GM08714 (cell line): ENCODE data around the gene ADAMTS3.

Experiments used
- H3K4me3 ChIP-seq: fragments of 200-500 bp; sonication (Bioruptor generic); 2 replicates; pipeline ENCODE4 v1.5.1; 2014; ENCODE audit warnings: mild to moderate bottlenecking, low read length, inconsistent platforms
- ZNF274 ChIP-seq: IDR thresholded peaks from 2 replicates; pipeline ENCODE4 v1.6.1; 2012; ENCODE audit warnings: mild to moderate bottlenecking, low read depth, low read length

ADAMTS3 gene

DNA sequence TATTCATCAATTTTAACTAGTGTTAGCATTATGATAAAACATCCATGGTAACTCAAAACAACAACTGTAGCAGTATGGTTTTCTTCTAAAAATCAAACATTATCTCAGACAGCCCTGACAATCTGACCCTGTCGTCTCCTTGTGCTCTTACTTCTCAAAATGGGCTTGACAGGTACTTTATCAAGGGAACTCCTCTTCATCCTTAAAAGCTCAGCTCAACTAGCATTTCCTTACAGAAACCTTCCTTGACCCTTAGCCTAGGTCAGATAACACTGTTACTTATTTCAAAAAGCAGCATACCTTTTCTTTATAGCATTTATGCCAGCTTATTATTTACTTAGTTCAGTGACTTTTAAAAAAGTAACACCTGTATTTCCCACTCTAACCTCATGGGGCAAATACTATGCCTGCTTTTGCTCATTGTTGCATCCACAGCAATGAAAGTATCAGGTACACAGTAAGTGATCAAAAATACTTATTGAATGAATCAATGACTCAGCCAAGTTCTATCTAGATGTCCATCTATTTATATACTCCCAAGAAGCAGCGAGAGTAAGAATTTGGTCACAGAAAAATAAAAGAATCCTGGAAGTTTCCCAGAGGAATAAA lies 41.9 kb downstream of the ADAMTS3 start:
- H3K4me3 ChIP-seq: no peak overlapping the region
- TF ChIP-seq ZNF274: no peak

DNA sequence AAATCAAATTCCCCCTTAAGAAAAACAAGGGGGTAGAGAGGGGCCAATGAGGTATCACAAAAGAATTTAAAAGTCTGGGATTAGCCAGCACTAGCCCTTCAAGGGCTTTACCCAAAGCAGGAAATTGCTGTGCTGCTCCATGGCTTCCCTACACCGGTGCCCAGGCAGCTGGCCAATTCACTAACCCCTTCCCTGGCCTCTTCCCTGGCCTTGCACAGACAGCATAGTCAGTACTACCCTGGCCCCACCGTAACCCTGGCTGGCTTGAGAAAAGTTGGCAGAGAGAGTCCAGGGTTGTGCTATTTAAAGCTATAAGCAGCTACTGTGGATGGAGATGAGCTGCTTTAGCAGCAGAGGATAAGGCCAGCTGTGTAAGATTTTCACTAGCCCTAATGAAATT lies 43.1 kb downstream of the ADAMTS3 start:
- H3K4me3 ChIP-seq: no peak overlapping the region
- TF ChIP-seq ZNF274: no peak

DNA sequence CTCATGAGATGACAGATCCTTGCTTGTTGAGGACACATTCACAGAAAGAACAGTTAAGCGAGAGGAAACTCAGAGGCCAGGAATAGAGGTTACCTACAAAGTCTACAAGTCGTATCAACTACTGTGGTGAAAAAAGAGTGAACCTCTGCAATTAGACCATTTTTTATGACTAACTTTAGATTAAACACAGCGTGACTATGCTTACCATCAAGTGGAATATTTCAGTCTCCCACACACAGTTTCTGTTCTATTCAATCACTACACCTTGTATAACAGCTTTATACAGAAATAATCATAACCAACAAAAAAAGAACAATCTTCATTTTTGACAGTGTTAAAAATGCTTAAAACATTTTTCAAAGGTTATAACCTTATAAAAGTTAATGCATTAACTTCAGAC lies 46.6 kb downstream of the ADAMTS3 start:
- TF ChIP-seq ZNF274: no peak
- H3K4me3 ChIP-seq: no peak overlapping the region

DNA sequence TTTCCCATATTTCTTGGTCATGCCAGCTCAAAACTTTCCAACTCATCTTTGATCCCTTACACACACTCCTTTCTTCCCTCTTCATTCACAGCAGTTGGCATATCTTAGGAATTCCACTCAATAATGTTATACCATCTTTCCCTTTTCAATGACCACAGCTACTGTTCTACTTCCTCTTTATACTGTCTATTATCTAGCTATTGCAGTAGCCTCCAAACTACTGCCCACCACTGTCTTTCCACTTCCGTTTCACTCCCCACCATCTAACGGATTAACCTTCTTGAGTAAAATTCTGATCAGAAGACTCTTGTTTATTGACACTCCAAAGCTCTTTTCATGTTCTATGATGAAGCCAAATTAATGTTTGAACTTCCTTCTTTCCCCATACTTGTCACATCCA lies 55.8 kb downstream of the ADAMTS3 start:
- TF ChIP-seq ZNF274: no peak
- no peak overlapping the region for H3K4me3 ChIP-seq

DNA sequence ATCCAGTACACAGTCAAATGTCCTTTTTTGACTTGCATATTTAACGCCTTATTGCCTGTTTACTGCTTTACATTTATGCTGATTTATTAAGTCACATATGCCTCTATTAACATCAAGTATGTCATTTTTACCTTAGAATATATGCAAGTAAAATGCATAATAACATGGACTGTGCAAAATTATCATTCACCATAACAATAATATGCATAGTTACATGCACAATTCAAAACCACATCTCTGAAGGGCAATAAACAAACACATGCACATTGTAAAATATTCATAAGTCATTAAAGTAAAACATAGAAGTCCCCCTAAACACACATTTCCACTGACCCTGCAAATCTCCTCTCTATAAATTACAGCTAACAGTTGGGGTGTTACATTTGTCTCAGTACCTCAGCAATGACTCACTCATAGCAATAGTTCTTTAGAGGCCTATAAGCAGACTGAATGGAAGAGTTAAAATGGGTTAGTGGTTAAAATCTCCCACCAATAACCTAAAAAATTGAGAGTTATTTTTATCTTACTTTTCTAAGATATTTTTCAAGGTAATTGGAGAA lies 61.1 kb downstream of the ADAMTS3 start:
- no peak overlapping the region for H3K4me3 ChIP-seq
- TF ChIP-seq ZNF274: no peak

DNA sequence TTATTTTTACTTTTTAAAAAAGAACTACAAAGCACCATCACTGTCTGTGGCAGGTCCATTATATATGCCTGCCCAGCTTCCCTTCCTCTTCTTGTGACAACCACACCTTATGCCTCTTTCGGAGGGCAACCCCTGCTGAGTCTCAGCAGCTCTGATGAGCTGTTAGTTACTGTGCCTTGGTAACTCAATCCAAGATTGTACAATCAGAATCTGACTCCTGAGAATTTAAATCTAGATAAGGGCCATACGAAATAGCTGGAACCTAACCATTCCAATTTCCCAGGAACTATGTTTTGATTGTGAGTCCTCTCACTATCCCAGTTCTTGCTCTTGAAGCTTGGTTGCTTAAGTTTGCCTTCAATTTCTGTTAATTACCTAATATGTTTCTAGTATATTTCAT lies 61.9 kb downstream of the ADAMTS3 start:
- TF ChIP-seq ZNF274: no peak
- H3K4me3 ChIP-seq: no peak overlapping the region

DNA sequence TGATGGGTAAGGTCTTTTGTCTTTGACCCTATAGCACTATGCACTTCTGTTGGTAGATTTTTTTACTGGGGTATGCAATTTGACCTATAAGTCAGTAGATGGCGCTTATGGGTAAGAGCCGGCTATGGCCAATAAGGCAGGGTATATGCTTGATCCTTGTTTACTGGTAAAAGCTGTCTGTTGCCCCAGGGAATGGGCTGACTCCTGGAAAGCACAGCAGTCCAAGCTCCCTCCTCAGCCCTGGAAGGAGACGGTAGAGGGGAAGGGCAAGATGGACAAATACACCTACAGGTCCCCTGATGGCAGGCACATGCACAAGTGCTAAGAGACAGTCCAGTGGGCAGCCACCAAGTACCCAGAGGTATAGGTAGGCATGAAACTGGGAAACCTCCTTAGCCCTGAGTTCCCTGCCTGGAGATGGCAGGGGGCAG lies 63.7 kb downstream of the ADAMTS3 start:
- TF ChIP-seq ZNF274: no peak

DNA sequence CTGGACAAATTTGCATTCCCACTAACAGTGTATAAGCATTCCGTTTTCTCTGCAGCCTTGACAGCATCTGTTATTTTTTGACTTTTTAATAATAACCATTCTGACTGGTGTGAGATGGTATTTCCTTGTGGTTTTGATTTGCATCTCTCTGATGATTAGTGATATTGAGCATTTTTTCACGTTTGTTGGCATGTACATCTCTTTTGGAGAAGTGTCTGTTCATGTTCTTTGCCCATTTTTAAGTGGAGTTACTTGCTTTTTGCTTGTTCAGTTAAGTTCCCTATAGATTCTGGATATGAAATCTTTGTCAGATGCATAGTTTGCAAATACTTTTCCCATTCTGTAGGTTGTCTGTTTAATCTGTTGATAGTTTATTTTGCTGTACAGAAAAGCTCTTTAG lies 68.8 kb downstream of the ADAMTS3 start:
- H3K4me3 ChIP-seq: no peak overlapping the region
- TF ChIP-seq ZNF274: no peak

More for the DNA sequence above, 63.7 kb downstream of the ADAMTS3 start:
- H3K4me3 ChIP-seq: no peak overlapping the region

DNA sequence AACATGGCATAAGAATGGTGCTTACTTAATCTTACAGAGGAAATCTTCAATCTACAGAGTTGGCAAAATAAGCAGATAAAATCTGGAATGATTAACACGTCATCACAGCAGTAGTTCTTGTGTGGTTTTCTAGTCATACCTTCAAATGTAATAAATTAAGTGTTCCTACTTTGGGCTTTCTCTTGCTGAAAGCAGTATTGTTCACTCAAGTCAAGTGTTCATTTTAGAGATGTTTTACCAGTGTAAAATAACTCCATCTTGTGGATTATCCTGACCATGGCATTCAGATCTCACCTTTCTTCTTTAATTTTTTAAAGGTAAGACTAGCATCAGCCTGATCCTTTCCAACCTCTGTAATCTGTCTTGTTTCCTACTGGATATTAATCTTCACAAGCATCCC lies 72.9 kb downstream of the ADAMTS3 start:
- no peak overlapping the region for H3K4me3 ChIP-seq
- TF ChIP-seq ZNF274: no peak

DNA sequence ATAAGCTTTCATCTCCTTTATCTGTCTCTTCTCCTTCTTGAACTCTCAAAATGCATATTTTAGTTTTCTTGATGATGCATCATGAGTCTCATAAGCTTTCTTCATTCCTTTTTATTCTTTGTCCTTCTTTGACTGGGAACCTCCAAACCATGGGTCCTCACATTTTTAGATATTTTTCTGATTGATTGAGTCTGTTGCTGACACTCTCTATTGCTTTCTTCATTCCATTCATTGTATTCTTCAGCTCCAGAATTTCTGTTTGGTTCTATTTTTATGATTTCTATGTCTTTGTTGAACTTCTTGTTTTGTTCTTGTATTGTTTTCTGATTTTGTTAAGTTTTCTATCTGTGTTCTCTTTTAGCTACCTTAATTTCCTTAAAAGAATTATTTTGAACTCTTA lies 74.9 kb downstream of the ADAMTS3 start:
- no peak for TF ChIP-seq ZNF274
- no peak overlapping the region for H3K4me3 ChIP-seq

DNA sequence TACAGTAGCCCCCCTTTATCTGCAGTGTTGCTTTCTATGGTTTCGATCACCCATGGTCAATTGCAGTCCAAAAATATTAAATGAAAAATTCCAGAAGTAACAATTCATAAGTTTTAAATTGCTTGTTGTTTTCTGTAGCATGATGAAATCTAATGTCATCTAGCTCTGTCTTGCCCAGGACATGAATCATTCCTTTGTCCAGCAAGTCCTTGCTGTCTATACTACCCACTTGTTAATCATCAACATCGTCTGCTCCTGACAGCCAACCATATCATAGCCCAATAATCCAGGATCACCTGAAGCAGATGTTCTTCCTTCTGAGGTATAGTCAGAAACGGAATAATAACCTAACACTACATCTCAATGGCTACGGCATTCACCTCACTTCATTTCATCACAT lies 79.8 kb downstream of the ADAMTS3 start:
- no peak for TF ChIP-seq ZNF274
- H3K4me3 ChIP-seq: no peak overlapping the region

DNA sequence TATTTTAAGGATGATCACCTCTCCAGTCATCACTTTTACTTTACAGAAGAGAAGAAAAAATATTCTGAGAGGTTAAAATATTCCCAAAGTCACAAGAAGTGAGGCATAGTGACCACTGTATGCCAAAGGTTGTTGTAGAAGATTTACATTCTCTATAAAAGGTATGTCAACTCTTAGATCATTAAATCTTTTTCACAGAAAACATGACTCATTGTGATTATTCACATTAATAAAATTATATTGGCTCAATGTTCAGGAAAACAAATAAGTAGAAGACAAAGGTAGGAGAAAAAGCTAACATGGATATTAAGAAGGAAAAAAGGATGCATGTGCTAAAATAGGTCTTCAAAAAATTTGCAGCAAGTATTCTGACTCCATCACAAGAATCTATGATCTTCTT lies 82.0 kb downstream of the ADAMTS3 start:
- H3K4me3 ChIP-seq: no peak overlapping the region
- TF ChIP-seq ZNF274: no peak

DNA sequence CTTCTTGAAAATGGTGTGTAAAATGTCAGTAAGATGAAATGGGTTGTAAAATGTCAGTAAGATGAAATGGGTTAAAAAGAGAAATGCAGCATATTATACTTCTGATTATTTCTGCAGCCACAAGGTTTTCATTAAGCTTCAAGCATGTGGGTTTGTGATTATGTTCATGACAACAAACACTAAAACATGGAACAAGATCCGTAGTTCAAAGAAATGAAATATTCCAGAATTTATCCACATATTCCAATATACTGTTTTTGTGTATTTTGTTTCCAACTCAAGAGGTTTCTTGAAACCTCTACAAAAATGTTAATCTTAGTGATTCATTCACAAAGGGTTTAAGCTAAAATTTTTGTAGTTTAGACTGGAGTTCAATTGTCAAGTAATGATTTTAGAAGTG lies 84.0 kb downstream of the ADAMTS3 start:
- no peak for TF ChIP-seq ZNF274

DNA sequence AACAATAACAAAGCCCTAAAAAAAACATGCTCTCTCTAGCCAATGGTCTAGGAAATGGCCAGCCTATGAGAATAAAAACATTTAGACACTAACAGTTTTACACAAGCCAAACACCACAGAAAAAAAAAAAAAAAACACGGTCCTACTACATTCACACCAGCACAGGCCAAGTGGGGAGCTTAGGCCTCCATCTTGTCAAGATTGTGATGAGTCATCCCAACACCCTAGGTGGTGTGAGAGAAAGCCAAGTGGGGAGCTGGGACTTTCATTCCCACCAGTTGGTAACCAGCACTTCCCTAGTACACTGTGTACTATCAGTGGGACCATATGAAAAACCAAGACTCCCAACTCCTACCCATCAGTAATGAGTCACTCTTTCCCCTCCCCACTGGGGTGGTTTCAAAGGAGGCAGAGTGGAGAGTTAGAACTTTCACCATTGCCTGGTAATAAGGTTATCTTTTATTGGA lies 95.6 kb downstream of the ADAMTS3 start:
- no peak overlapping the region for H3K4me3 ChIP-seq
- TF ChIP-seq ZNF274: no peak

More for the DNA sequence above, 84.0 kb downstream of the ADAMTS3 start:
- no peak overlapping the region for H3K4me3 ChIP-seq

DNA sequence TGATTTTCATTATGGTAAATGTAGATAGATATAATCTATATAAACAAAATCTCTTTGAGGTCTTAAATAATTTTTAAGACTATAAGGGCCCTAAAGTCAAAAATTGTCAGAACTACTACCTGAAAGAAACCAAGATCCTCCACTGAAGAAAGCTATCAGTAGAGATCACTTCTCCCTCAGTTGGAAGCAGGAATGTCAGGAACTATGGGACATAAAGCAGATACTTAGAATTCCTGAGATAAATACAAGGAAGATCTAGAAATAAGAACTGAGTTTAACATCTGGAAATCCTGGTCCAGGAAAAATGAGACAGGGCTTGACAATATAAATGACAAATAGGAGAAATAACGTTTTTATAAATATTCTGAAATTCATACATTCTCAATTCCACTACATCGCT lies 97.2 kb downstream of the ADAMTS3 start:
- TF ChIP-seq ZNF274: no peak
- H3K4me3 ChIP-seq: no peak overlapping the region
